K562 (cell line): ENCODE measurements around the gene FIZ1.

ENCODE experiments used
- MAZ ChIP-seq, 2 experiments: fragments of 450-650 bp in 1 of 2; sonication (generic) in 1 of 2; formaldehyde crosslinking; IDR thresholded peaks in 1 of 2; conservative IDR thresholded peaks in 1 of 2; 2 replicates each; pipeline versions ENCODE4 v1.4.0 to v1.5.0; 2020; ENCODE audit warnings: mild to moderate bottlenecking in 1 of 2, missing genetic modification reagents in 1 of 2
- PHF21A ChIP-seq: fragments of 450-650 bp; IDR thresholded peaks from 2 replicates; pipeline ENCODE4 v1.6.1; 2017; ENCODE audit warnings: low read depth, borderline replicate concordance
- PML ChIP-seq: IDR thresholded peaks from 2 replicates; pipeline ENCODE4 v1.6.1; 2012; ENCODE audit warnings: low read length, inconsistent platforms
- TAF1 ChIP-seq: IDR thresholded peaks from 2 replicates; pipeline ENCODE4 v1.6.1; 2011; ENCODE audit warnings: mild to moderate bottlenecking, low read length, moderate library complexity; ENCODE audit not compliant: insufficient read depth, control insufficient read depth, severe bottlenecking; ENCODE audit errors: extremely low read depth
- TRIM28 ChIP-seq: fragments of 450-650 bp; IDR thresholded peaks from 2 replicates; pipeline ENCODE4 v1.6.1; 2017
- TF ChIP-seq, protein P1 (sequence below): IDR thresholded peaks from 2 replicates; pipeline ENCODE4 v1.6.1; 2012; ENCODE audit warnings: low read depth, low read length, improper control_type of control experiment, borderline replicate concordance

DNA sequence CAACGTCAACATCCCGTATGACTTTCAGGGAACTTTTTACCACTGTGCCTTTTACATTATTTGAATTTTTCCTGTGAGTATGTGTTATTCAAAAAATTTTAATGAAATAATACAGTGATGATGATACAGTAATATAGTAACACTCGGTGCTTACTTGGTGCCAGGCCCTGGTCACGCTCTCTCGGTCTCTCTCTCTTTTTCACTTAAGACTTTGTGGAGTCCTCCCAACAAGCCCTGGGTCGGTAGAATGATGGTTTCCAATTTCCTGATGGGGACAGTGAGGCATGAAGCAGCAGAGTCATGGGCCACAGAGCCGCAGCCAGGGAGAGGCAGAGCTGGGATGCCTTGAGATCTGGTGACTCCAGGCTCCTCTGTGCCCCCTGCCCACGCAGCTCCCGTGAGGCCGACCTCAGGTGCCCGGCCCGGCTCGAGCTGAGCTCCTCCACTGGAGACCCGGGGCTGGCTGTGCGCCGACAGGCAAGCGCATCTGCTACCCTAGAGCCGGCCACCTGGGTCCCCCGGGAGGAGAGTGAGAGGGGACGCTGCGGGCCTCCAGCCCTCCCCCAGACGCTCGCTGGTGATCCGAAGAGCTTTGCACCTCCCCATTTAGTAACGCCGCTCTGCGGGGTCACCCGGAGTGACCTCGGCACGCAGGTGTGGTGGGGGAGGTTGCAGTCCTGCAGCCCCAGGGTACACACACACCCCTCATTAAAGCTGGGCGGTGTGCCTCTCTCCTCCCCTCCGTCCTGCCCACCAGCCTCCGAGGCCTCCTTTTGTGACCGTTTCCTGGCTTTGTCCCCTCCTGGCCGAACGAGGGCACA lies 49.6 kb downstream of the FIZ1 start:
- TF ChIP-seq TAF1 (no peak), PHF21A (no peak), TRIM28 (no peak), PML (no peak), MAZ (CRISPR knock-in tag; conservative IDR thresholded peaks at IDR 0.05 in 1 of 2, IDR thresholded peaks at IDR 0.05 in 1 of 2) (no peak)
- TF ChIP-seq, protein P1, sequence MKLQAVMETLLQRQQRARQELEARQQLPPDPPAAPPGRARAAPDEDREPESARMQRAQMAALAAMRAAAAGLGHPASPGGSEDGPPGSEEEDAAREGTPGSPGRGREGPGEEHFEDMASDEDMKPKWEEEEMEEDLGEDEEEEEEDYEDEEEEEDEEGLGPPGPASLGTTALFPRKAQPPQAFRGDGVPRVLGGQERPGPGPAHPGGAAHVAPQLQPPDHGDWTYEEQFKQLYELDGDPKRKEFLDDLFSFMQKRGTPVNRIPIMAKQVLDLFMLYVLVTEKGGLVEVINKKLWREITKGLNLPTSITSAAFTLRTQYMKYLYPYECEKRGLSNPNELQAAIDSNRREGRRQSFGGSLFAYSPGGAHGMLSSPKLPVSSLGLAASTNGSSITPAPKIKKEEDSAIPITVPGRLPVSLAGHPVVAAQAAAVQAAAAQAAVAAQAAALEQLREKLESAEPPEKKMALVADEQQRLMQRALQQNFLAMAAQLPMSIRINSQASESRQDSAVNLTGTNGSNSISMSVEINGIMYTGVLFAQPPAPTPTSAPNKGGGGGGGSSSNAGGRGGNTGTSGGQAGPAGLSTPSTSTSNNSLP, result no peak
